Measurements from ENCODE around the gene TUBB2B.
"Not testable (repeated sequence)": the region's sequence is repeated elsewhere in the genome, so short reads cannot be mapped to it uniquely, and the experiment has no call there.

The TUBB2B gene

DNA sequence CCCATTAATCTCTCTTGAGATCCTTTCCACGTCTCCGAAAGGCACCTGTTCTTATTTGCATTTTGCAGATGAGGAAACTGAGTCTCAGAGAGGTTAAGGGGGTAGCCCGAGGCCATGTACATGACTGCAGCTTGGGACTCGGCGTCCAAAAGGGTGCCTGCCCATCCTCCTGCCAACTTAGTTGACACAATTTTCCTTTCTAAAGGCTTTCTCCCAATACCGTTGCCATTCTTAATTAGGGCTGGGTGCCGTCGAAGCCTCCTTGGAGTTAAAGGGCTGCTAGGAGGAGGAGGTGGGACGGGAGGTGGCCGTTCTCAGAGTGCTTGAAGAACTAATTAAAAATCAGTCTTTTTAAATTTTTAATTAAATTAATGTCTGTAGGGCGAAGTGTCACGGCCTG lies 30.7 kb upstream of the TUBB2B start:
- no peak for DNase-seq

DNA sequence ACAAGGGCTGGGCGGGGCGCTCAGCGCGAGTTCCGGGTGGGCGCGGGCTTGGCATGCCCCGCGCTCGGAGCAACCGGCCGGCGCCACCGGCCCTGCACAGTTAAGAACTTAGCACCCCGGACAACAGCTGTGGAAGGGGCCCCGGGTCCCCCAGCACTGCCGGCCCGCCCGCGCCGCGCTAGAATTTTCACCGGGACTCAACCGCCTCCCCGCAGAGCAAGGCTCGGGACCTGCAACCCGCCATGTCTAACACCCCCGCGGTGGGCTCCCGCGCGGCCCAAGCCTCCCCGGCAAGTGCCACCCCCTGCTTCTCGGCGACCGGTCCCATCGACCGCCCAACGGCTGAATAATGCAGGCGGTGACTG lies 26.1 kb upstream of the TUBB2B start:
- DNase-seq = no peak

DNA sequence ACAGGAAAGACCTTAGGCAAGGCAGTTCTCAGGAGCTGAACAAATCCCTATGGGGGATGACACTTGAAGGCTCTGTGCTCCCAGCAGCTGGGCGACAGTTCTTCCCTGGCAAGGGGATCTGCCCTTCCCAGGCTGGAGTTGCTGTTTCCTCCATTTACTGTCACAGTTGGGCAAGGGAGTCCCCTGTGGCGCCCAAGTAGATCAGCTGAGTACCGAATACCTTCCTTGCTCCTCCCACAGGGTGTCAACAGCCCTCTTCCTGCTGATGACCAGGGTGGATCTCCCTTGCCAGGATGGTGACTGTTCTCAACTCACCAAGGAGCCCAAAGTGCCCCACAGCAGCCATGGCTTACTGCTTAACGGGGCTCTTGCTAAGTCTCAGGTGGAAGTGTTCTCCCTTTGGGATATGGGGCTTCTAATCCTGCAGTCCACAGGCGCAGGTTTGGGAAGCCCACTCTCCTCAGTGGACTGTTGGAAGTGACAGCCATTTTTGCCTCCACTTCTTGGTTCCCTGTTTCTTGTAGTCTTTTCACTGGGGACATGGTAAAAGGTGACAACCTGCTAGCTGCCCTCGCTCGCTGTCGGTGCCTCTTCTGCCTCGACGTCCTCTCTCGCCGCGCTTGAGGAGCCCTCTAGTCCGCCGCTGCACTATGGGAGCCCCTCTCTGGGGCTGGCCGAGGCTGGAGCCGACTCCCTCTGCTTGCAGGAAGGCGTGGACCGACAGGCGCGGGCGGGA lies 25.6 kb upstream of the TUBB2B start:
- no peak for DNase-seq

DNA sequence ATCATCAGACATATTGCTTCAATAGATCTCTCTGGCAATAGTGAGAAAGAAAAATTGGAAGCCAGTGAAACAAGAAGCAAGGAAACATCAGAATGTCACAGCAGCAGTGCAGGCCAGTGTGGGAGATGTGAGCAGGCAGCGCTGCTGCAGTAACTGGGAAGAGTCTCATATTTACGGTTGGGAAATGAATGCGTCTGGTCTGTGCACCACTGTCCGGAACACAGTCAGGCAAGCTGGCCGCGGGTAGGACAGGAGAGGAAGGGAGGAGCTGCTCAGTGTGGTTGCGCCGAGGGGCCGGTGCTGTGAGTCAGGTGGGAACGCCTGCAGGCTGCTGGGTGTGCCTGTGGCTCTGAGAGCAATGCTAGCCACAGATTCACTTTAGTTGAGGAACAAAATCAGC lies 24.9 kb upstream of the TUBB2B start:
- no peak for DNase-seq

DNA sequence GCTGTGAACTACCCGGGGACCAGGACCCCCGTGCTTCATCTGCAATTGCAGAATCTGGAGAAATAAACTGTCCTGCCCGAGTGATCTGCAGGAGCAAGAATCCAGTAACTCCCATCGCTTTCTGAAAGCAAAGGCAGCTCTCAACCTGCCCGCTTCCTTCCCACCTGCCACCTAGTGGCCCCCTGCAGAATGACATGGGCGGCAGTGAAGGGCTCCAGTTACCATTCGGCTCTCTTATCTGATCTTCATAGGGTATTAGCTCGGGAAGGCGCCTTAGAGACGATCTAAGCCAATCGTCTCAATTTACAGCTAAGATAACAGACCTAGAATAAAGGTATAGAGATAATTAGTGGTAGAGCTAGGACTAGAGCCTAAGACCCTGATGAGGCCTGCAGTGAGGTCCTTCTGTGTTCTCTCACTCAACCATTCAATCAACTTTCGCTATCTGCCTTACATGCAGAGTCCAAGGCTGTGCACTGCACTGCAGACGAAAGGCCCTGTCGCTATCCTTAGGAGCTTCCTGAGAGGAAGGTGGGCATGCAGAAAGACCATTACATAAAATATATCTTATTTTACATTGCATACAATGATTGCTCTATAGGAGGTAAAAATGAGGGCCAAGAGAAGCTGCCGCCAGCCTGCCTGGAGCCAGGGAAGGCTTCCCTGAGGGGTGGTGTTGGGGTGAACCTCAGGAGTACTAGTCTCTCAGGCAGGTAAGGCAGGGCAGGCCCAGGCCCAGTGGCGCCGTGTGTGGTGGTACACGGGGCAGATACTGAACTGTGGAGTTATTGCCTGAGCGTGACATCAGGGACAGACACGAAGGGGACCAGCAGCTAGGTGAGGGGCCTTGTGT lies 24.2 kb upstream of the TUBB2B start:
- peak; percentile 48 to 80 (median 70) for DNase-seq

DNA sequence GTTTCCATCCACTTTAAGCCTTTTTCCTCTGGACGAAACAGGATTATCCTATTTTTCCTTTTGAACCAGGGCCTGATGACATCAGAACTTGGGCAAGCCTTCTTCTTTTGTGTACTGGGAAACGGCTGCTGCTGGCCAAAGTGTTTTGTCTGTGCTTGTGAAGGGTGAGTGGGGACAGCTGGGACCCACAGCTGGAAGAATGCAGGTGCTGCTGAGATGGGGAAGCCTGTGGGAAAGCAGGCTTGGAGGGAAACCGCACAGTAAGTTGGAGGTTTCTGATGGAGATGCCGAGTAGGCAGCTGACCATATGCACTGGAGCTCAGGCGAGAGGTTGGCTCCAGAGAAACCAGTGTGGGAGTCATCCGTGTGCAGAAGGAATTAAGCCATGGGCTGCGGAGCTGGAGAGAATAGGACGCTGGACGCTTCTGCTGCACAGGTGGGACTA lies 22.8 kb upstream of the TUBB2B start:
- DNase-seq = no peak

DNA sequence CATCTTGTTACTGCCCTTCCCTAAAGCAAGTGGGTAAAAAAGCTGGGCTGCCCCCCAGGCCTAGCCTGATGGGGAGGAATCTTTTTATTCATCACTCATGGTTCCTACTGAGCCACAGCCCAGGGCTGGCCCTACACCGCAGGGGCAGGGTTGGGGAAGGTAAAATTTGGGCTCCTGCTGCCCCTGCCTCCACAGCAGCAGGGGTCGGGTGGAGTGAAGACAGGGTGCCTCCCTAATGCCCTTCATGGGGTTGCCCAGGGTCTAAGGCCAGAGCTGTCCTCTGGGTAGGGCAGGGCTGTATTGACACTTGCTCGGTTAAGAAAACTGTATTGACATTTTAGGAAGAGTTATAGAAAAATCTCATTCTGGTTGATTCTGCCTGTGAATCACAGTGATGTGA lies 22.4 kb upstream of the TUBB2B start:
- DNase-seq = no peak

DNA sequence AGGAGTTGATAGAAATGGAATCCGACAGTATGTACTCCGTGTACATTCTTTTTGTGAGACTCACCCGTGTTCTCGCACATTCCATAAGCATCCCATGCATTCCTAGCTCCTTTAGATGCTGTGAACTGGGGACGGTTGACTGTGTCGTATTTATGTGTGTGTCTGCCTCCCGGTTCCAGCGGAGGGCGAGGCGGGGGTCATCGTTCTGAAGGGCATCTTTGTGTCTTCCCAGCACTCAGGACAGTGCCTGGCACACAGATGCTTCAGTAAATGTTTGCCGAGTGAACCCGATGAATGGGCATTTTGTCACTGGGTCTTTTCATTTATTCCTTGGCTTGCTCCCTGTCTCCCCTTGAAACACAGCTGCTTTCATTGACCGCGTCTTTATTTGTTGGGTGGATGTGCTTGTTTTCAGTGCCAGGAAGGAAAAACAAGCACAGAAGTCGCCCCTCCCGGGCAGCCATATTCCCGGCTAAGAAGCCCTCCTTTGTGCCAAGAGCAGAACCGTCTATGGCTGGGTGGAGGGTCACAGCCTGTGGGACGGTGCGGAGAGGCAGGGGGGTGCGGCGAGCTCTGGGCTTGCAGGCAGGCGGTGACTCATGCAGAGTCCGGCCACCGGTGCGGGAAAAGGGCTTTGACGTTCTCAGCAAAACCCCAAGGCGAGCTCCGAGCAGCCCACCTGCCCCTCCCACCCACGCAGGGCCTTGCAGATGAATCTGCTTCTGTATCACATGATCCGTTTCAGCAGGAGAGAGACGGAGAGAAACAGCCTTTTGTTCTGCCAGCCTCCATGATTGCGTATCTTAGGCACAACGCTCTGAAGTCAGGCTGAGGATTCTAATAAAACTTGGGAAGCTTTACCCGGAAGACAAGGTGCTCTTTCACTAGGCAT lies 20.0 kb upstream of the TUBB2B start:
- no peak for DNase-seq

DNA sequence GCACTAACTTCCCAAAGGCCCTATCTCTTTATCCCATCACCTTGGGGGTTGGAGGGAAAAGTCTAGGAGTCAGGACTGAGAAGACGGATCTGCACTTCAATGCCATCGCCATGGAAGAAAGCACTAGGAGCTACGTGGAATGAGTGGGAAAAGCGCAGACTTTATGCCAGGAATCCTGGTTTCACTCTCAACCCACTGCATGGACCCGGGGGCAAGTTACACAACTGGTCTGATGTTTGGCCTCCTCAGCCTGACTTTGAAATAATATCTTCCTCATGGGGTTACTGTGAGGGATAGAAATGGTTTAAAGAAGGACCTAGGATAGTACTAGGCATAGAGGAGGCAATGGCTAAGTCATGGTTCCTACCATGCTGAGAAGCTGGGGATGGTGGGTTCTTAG lies 17.8 kb upstream of the TUBB2B start:
- no peak for DNase-seq

DNA sequence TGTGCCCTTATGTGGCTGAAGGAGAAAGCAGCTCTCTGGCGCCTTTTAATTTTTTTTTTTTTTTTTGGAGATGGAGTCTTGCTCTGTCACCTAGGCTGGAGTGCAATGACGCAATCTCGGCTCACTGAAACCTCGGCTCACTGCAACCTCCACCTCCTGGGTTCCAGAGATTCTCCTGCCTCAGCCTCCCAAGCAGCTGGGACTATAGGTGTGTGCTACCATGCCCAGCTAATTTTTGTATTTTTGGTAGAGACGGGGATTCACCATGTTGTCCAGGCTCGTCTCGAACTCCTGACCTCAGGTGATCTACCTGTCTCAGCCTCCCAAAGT lies 17.3 kb upstream of the TUBB2B start:
- DNase-seq = not testable (repeated sequence)

DNA sequence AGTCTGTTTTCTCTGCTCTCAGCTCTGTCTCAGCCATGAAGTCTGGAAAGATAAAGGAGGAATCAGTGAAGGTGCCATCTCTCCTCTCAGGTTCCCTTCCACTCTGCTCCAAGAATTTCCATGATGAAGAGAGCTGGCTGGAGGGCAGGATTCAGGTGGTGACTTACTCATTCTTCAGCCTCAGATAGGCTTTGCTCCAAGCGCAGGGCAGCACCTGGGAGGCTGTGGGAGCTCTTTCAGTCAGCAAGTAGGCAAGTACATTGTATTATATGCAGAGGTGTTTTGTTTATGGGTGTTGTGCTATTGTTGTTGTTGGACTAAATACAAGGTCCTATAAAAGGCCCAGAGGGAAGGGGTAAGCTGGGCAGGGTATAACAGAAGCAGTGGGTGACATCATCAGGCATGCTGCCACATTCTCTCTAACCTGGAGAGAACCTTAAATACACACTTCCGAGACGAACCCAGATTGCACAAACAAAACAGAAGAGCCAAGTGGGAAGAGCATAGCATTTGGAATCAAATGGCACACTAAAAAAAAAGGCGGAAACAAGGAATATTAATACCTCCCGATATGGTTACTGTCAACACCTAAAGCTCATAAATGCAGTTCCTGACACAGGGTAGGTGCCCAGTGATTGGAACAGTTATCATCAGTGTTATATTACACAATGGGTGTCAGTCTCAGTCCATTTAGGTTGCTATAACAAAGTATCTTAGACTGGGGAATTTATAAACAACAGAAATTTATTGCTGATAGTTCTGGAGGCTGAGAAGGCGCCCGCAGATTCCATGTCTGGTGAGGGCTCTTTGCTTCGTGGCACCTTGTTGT lies 16.8 kb upstream of the TUBB2B start:
- no peak for DNase-seq

DNA sequence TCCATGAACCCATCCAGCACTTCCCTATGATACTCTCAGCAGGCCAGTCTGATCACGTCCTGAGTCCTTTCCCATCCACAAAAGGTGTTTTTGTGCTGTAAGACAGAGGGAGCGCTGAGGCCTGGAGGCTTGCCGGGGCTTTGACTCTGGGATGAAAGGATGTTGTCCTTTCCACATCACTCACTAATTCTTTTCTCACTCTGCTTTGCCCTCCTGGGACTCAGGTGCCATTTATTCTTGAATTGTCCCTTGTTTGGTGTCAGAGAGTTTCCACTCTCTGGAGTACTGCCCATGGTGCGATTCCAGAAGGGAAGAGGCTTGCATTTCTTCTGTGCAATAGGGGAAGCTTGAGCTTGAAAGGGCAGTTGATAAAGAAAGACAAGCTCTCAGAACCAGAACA lies 15.3 kb upstream of the TUBB2B start:
- DNase-seq = no peak

DNA sequence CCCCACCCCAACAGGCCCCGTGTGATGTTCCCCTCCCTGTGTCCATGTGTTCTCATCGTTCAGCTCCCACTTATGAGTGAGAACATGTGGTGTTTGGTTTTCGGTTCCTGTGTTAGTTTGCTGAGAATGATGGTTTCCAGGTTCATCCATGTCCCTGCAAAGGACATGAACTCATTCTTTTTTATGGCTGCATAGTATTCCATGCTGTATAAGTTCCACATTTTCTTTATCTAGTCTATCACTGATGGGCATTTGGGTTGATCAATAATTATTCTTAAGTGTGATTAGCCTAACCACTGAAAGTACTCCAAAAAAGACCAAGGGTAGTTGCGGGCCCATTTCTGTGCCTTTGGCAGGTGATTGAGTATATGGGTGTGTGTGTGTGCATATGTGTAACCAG lies 14.3 kb upstream of the TUBB2B start:
- DNase-seq = not testable (repeated sequence)

DNA sequence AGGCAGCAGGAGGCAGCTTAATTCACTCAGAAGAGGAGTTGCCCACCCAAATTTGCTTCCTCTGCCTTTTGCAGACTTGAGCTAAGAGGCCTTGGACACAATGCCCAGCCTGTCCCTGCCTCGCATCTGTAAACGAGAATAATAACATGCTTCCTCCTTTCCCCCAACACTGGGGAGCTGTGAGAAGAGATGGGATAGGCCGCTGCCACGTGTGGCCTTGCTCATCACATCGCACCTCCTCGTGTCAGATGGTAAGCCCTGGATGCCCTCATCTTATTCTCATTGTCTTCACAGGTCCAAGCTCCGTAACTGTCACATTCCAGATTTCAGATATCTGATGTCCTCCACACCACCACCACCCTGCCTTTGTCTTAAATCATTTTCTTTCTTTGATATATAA lies 13.1 kb upstream of the TUBB2B start:
- DNase-seq = no peak

DNA sequence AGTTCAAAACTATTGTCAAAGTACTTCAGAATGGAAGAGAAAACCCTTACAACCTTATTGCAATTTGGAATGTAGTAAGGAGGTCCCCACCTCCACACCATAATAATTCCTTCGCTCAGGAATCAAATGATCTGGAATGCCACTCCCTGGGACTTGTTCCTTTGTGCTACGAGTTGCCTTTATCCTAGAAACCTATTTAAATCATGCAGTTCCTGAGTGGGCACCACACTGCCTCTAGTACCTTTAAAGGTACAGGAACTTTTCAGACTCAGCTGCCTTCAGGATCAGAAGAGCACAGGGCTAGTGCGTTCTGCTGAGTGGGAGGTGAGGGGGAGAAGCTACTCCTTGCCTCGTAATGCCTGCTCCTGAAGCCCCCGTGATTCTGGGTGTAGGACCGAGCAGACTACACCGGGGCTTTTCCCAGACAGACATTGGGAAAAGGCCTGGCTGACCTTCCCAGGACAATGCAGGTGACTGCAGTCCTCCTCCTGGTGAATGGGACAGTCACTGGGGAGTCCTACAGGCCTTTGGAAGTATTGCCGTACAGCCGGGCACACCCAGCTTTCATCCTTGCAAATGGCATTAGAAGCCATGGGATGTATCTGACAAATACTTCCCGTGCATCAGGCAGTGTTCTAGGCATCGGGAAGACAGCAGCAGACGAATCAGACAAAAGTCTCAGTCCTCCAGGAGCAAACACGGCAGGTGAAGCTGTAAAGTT lies 11.8 kb upstream of the TUBB2B start:
- no peak for DNase-seq

DNA sequence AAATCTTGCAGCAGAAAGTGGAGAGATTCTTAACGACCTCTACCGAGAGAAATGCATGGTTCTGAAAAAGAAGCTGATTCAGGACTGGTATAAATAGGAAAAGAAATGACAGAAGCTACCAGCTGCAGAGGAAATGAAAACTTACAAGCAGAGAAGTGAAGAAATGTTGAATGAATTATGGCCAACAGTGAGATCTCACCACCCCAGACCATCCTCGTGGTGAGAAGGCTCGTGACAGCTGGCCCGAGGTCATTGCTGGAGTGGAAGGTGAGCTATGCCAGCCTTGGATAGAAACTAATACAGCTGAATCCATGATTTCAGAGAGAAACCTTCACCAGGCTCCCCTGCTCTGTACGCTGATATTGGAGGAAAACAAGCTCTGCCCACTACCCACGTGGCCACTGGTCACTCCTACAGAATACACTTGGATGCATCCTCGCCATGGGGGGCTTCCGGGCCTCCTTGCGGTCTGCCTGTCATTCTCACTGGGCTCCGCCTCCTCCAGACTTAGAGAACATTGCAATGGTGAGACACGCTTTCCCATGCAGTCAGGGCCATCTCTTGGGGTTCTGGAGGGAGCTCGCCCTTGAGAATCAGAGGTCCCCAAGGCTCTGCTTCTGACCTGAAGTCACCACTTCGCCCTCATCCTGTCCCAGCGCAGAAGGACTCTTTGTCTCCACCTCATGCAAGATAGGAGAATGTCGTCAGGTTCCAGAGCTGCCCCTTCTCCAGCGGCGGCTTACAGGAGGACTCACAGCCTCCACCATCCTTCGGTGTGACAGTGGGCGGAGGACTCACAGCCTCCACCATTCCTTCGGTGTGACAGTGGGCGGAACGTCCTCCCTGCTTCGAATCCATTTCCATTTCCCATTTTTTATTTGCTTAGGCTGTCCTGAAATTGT lies 10.6 kb upstream of the TUBB2B start:
- DNase-seq = no peak

DNA sequence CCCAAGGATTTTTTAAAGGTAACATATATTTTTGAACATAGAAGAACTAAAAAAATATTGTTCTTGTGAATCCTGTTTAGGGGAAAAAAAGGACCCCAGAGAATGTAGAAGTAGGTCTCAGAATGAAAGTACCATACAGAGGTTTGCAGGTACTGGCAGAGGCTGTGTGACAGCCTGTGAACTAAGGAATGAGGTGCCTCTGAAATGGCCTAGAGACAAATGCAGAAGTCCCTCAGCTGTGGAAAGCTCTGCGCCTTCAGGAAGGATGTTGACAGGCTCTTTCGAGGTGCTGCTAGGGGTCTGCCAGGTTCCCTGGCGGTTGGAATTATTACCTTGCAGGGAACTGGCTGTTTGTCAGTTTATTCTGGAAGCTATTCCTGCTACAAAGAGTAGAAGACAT lies 8.6 kb upstream of the TUBB2B start:
- no peak for DNase-seq

DNA sequence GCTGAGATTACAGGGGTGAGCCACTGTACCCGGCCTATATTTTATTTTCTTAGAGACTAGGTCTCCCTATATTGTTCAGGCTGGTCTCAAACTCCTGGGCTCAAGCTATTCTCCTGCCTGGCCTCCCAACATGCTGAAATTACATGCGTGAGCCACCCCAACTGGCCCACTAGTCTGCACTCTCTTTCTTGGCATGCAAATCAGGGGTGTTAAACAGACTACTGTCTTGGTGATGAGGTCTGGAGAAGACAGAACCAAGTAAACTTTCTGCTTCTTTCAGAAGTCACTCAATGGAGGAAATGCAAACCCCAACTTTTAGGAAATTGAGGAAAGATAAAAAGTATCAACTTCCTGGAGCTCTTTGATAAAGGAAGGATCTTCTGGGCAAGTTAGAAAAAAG lies 8.0 kb upstream of the TUBB2B start:
- no peak for DNase-seq

DNA sequence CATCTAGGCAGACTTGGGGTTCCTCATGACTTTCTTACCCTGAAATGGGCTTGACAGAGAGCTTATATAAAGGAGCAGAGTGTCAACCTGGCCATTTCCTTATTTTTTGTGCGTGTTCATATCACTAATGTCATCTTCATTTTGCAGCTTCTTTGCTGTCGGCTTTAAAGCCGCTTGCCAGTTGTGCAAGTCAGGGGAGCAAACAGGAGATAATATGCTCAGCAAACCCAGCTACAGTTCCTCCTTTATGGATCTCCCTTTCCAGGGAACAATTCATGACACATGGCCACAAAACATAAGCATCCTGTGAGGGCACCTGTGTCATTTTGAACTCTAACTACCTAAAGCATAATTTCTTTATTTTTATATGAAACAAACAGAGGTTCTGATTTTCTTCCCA lies 6.5 kb upstream of the TUBB2B start:
- no peak for DNase-seq

DNA sequence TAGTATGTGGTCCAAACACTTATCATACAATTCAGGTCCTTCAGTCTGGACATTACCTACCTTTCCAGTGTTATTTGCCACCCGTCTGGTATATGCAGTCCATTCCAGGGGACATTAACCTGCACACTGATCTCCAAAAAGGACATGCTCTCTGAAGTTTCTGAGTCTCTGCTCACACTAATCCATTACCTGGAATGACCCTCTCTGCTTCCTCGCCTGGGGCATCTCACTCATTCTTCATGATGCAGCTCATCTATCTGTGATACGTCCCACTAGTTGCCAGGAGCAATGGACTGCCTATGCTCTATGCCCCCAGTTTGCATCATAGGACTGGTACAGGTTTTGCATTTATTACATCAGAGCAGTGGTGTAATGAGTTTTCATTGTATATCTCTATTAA lies 5.9 kb upstream of the TUBB2B start:
- no peak for DNase-seq

All from stimulated activated naive CD4-positive, alpha-beta T cell (primary cell).